Measurements from ENCODE around the gene TRABD2B.

DNA sequence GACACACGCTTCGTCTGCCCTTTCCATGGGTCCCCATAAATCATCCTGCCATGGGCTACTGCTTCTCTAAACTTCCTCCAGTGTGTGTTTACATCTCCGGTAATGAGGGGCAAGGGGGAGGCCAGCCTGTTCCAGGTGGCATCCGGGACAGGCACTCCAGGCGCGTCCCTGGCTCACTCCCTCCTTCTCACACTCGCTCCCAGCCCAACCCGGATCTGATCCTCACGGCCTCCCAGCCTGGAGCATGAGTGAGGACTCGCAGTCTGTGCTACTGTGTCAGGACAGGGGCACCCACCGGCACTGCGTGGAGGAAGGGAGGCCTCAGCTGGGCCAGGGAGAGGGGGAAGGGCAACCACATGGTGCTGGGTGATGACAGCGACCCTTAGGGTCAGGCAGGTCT, 225.4 kb downstream of the TRABD2B start:
- TF ChIP-seq, protein P1, sequence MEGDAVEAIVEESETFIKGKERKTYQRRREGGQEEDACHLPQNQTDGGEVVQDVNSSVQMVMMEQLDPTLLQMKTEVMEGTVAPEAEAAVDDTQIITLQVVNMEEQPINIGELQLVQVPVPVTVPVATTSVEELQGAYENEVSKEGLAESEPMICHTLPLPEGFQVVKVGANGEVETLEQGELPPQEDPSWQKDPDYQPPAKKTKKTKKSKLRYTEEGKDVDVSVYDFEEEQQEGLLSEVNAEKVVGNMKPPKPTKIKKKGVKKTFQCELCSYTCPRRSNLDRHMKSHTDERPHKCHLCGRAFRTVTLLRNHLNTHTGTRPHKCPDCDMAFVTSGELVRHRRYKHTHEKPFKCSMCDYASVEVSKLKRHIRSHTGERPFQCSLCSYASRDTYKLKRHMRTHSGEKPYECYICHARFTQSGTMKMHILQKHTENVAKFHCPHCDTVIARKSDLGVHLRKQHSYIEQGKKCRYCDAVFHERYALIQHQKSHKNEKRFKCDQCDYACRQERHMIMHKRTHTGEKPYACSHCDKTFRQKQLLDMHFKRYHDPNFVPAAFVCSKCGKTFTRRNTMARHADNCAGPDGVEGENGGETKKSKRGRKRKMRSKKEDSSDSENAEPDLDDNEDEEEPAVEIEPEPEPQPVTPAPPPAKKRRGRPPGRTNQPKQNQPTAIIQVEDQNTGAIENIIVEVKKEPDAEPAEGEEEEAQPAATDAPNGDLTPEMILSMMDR (IDR thresholded peaks at IDR 0.05; ENCODE audit: insufficient read depth, low read length, poor library complexity, severe bottlenecking) = no peak
- TF ChIP-seq EZH2phosphoT487 (conservative IDR thresholded peaks at IDR 0.05; ENCODE audit: low read length) = no peak
